Activated CD8-positive, alpha-beta memory T cell treated with anti-CD3 and anti-CD28 coated beads for 36 hours (primary cell): ENCODE results near the gene SPOP. TPM values are rescaled to one million over a fixed set of nuclear protein-coding genes. Genes with fewer than 3 reads are reported as not detected.
"Not testable (repeated sequence)": the region's sequence is repeated elsewhere in the genome, so short reads cannot be mapped to it uniquely, and the experiment has no call there.

Experiments
- CTCF ChIA-PET: fragments of 350-600 bp; sonication (Branson Sonifier 250); formaldehyde crosslinking; loops from one replicate; lab custom pipeline; 2021; ENCODE audit warnings: antibody characterized with exemption; lab: Charles Lee
- POLR2A ChIA-PET: fragments of 350-600 bp; sonication (Branson Sonifier 250); formaldehyde crosslinking; loops from one replicate; lab custom pipeline; 2021; ENCODE audit warnings: antibody characterized with exemption; lab: Charles Lee
- total RNA-seq, 2 experiments: library from RNA; stranded (reverse); gene quantifications; one replicate each; pipeline ENCODE4 v1.2.3, GENCODE V29; 2021

Gene SPOP
- total RNA-seq, 2 experiments from 2014 or later, result 65.2 to 77.4 TPM

DNA sequence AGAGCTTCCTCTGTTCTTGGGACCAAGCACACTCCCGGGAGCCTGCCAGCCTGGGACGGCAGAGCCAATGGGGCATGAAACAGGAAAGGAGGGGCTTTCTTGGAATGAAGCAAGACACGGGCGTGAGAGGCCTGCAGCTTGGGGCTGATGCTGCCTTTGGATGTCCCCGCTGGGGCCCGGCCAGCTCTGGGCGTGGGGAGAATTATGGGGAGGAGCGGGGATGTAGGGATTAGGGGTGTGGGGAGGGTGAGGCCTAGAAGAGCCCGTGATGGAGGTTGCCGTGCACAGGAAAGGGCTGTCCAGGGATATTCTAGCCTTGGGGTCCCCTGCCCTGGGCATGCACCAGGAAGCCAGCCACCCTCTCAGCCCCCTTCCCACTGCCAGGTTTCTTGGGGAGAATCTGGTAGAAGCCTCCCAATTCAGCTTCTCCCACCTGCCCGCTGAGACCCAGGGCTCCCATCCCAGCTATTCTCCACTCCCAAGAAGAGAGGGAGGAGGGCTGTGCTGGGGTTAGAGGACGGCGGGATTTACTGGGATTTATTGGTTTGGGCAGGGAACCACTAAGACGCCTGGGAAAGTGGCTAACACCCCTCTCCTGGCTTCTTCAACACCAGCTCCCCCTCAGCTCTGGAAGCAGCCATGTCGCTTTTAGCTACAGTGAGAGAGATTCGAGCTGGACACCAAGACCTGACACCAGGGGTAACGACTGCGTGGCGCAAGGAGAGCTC is 122.2 kb downstream of the SPOP start:
- ChIA-PET CTCF (interaction anchor here (0.6 to 4.2 kb wide), 33 partner anchors 9 to 1017 kb away, joined by 3 to 56 read pairs (median 5); partner anchors contain the start of genes NGFR, NXPH3, PHB1 and TAC4), POLR2A (no interaction called here)

DNA sequence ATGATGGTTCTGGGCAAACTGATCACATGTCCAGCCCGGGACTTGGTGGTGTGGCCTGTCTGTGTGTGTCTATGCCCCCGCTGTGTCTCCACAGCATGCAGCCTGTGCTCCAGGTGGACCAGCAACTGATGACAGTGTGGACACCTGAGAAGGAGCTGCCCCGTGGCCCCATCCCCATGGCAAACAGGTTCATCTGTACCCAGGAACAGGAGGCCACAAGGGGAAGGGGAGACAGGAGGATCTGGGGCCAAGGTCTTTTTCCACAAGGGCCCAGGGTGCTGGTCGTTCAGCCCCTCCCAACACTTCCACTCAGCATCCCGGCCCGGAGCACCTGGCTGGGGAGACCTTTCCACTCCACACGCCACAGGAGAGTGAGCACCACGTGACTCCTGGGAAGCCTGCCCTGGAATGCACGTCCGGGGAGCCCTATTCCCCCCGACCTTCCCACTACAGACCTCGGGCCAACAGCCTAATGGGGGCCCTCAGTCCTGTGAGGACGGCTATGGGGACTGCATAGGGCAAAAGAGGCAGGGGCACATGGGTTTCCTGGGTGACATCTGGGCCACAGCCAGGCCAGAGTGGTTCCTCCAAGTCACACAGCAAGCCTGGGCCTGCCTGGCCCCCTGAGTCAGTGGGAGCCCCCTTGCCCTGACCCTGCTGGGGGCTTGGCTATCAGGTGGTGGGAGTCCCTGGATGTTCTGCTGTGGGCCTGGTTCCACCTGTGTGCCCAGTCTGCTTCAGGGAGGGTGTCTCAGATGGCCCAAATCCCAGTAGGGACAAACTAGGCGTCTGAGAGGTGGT is 123.0 kb downstream of the SPOP start:
- ChIA-PET POLR2A (no interaction called here), CTCF (interaction anchor here (0.6 to 4.2 kb wide), 10 partner anchors 10 to 1017 kb away, joined by 3 to 56 read pairs (median 21); partner anchors contain the start of genes NGFR and PHB1)

DNA sequence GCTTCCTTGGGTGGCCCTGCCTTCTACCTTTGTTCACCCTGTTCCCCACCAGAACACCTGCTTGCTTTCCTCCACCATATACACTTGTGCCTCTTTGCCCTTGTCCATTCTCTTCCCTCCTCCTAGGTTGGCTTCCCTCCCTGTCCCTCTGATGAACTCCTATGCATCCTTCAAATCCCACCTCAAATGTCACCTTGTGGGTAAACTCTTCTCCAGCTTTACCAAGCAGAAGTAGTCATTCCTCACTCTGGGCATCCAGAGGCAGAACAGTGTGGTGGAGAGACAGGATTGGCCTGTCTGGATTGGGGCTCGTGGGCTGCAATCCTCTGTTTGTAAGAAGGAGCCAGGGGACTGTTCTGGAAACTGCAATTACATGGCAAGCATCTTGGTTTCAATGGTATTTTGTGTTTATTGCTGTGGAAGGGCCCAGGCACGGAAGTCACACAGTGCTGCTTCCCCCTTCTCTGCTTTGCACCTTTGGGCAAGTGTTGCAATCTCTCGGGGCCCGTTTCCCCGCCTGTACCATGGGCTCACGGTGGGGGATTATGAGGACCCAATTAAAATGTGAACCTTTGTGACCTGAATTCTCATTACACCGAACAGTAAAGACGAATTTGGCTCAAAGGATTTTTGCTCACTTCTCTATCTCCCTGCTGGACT is 124.1 kb downstream of the SPOP start:
- ChIA-PET POLR2A (no interaction called here), CTCF (no interaction called here)

DNA sequence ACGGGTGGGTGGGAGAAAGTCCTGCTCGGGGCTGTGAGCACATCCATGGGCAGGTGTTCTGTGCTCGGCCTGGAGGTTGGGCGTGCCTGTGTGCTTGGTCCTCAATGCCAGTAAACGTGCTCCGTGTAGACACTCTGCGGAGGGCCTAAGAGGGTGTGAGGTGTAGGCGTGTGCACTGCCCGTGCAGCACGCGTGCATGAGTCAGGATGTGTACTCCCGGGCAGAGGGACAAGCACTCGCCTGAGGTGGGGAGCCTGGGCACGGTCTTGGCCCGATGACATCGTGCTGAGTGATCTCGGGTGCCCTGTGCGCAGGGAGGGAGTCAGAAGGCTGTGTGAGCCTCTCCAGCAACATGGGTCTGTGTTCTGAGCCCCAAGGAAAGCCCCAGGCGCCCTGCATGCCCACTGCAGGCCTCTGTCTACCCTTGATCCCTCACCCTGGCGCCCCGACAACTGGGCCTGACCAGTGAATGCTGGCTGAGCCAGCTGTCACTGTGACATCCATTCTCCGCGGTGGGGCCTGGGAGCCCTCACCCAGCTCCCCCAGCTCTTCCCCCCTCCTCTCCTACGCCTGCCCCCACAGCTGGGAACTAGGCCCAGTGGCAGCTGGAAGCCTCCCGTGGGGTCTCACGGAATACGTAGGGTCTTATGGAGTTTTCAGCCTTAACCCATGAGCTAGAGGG is 125.7 kb downstream of the SPOP start:
- ChIA-PET POLR2A (no interaction called here), CTCF (interaction anchor here (0.7 to 1.1 kb wide), 3 partner anchors 14 to 117 kb away, joined by 3 read pairs; no protein-coding TSS in a partner anchor)

DNA sequence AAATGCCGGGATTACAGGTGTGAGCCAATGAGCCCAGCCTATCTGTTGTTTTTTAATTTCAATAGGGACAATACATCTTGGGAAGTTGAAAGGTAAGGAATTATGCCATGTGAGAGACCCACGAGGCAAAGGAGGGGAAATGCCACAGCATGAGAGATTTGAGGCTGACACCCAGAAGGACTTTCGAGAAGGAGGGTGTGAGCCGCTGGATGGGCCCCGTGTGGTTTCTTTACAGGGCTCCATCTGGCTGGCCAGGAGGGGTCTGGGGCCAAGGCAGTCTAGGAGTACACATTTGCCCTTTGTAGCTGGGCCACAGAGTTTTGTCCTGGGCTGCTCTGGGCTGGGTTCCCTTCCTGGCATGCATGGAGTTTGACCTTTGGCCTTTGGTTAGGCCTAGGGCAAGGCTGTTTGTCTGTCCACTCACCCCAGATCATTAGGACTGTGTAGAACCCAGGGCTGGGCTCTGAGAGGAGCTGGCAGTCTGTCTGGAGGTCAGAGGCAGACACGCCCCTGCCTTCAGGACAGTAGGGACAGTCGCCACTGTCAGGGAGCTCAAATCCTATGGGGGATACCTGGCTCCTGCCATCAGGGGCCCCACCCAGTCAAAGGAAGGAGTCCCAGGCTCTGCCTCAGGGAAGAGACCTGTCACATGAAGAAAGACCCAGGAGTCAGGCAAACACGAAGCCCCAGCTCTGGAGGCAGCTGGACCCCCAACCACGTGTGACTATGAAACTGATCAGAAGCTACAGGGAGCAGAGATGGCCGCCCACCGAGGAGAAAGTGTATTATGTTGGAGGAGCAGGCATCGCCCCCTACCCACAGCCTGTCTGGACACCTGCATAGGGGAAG is 126.5 kb downstream of the SPOP start:
- POLR2A ChIA-PET, result no interaction called here

DNA sequence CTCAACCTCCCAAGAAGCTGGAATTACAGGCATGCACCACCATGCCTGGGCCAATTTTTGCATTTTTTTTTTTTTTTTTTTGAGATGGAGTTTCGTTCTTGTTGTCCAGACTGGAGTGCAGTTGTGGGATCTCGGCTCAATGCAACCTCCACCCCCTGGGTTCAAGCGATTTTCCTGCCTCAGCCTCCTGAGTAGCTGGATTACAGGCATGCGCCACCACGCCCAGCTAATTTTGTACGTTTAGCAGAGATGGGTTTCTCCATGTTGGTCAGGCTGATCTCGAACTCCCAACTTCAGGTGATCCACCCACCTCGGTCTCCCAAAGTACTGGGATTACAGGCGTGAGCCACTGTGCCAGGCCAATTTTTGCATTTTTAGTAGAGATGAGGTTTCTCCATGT is 127.1 kb downstream of the SPOP start:
- POLR2A ChIA-PET, result not testable (repeated sequence)
- CTCF ChIA-PET, result interaction anchor here (0.6 to 1.1 kb wide), 2 partner anchors 20 to 25 kb away, joined by 3 read pairs; partner anchors contain the start of gene NXPH3

More for the DNA sequence above, 126.5 kb downstream of the SPOP start:
- CTCF ChIA-PET, result interaction anchor here (0.7 to 1.1 kb wide), 4 partner anchors 15 to 117 kb away, joined by 3 read pairs; no protein-coding TSS in a partner anchor

DNA sequence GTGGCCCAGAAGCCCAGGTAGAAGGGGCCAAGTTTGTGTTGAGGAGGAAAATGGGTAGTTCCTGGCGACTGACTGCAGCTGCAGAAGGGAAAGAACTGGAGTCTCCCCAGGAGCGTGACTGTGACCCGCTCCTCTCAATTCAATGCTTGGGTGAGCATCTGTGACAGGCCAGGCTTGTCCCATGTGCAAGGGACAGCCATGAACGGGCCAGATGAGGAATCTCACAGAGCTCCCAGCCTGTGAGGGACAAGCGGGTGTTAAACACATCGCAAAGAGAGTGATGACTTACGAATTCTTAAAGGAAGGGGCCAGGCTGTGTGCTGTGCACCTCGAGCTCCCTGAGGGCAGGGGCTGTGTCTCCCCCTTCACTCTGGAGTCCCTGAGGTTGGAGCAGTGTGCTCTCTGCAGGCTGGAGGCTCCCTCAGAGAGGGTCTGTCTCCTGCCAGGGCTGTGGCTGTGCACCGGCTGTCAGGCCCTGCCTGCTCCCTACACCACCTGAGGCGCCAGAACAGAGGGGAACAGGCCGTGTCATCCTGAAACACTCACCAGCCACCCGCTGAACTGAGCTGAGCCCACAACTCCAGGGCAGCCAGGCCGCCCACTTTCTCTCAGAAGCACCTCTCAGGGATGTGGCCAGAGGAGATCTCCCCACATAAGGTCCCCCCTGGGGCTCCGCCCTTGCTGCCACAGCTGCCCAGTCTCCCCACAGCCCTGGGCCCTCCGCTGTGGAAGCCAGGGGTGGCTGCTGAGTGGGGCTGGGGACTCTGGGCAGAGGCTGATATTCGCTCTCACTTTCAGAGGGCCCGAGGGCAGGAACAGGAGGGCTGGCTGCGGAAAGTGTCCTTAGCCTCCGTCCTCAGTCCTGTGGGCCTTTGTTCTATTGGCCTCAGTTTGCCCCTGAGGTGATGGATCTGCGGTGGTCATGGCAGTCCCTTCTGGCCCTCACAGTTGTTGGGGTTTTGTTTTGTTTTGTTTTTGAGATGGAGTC is 127.9 kb downstream of the SPOP start:
- ChIA-PET POLR2A (no interaction called here), CTCF (interaction anchor here (0.6 kb wide), 1 partner anchor 26 kb away, joined by 3 read pairs; the partner anchor contains the start of gene NXPH3)

DNA sequence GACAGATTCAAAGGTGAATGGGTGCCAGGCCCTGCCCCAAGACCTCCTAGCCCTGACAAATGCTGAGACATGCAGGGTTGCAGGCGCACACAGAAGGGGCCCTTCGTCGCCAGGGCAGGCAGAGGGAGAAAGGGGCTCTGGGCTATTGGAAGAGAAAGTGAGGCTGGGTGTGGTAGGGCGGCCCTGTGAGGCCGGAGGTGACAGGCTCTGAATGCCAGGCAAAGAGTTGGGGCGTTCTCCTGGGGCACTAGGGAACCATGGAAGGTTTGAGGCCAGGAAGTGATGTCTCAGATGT is 128.6 kb downstream of the SPOP start:
- ChIA-PET CTCF (no interaction called here), POLR2A (no interaction called here)

Other genes with a start within 250 kb of the SPOP start
- not detected for gene NGFR, start 182.8 kb downstream of the SPOP start, total RNA-seq
- under 1 TPM; 0.17 to 0.21 TPM for gene NXPH3, start 102.2 kb downstream of the SPOP start, total RNA-seq
- gene SLC35B1, start 29.9 kb upstream of the SPOP start, total RNA-seq, result 10 to 100 TPM; 74.7 to 79.0 TPM
- gene FAM117A, start 86.0 kb upstream of the SPOP start, total RNA-seq, result 10 to 100 TPM; 16.4 to 17.7 TPM
- 10 to 100 TPM; 60.5 to 61.2 TPM for gene KAT7, start 110.6 kb upstream of the SPOP start, total RNA-seq
- gene TAC4, start 170.0 kb upstream of the SPOP start, total RNA-seq, result not detected